Kidney epithelial cell (primary cell): ENCODE results near the gene C16orf90. TPM values are rescaled to one million over a fixed set of nuclear protein-coding genes. Genes with fewer than 3 reads are reported as not detected.

Source experiments
- DNase-seq: peaks from one replicate; pipeline ENCODE4 v3.0.0-alpha.2; 2010; ENCODE audit warnings: low read depth
- H3K27me3 ChIP-seq: 2 replicates; pipeline ENCODE4 v1.6.0; 2011; ENCODE audit warnings: low read length; ENCODE audit not compliant: control insufficient read depth, insufficient read depth
- H3K36me3 ChIP-seq: 2 replicates; pipeline ENCODE4 v1.5.1; 2011; ENCODE audit warnings: low read length; ENCODE audit not compliant: control insufficient read depth, insufficient read depth
- H3K4me3 ChIP-seq: 2 replicates; pipeline ENCODE4 v1.5.1; 2011; ENCODE audit warnings: low read depth, mild to moderate bottlenecking, control low read depth, low read length
- CTCF ChIP-seq: IDR thresholded peaks from 2 replicates; pipeline ENCODE4 v1.5.1; 2011; ENCODE audit warnings: mild to moderate bottlenecking, moderate library complexity, low read length, control low read depth, inconsistent platforms; ENCODE audit not compliant: insufficient read depth, poor library complexity, severe bottlenecking
- total RNA-seq: library from RNA; depleted of rRNA; stranded (reverse); fragments of >200 nt; gene quantifications from 2 replicates; pipeline ENCODE4 v1.2.3, GENCODE V29; 2015

C16orf90 gene
- total RNA-seq, 1 donor from 2014 or later: not detected

DNA sequence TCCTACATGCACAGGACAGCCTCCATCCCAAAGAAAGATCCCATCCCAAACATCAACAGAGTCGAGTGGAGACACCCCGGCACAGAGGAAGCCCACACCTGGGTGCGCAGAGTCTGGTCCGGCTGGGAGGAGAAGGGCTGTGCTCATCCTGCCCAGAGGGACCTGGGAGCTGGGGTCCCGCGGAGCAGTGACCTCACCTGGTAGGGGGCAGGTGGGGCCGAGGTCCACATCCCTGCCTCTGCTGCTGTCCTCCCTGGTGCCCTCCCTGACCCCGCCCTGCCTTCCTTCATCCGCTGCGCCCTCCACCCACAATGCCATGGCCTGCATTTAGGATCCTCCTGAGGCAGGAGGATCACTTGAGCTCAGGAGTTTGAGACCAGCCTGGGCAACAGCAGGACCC lies 2.9 kb downstream of the C16orf90 start:
- no peak for DNase-seq
- no peak for TF ChIP-seq CTCF
- Histone ChIP-seq H3K36me3 (no peaks in the 10 kb centered on the region), H3K4me3 (no peak overlapping the region), H3K27me3 (no peaks in the 10 kb centered on the region)

DNA sequence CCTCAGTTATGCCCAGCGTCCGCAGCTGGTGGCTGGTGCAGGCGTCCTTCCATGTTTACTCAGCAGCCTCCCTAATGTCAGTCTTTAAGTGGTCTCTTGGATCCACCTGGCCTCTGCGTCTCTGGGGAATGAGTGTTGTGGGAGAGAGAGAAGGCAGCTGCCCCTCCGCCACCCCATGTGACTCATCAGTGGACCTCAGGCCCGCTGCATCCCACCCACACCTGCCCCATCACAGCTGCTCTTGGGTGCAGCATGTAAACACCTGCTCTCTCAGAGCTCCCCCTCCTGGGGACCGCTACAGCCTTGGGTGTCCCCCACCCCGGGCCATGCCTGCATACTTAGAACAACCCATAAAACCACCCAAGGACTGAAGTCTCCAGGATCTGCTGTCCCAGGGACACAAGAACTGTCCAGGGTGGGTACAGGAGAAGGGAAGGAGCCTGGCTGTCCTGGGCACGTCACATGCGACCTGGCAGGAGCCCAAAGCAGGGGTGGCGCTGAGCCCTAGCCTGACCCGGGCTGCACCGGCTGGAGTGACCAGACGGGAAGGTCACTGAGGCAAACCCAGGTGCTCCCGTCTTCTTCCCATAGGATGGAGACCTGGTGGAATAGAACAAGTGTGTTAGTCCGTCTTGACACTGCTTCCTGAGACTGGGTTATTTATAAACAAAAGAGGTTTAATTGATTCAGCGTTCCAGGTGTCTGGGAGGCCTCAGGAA lies 4.2 kb downstream of the C16orf90 start:
- no peaks in the 10 kb centered on the region for H3K36me3 ChIP-seq
- H3K4me3 ChIP-seq: no peak overlapping the region
- no peak for DNase-seq
- no peaks in the 10 kb centered on the region for H3K27me3 ChIP-seq
- no peak for TF ChIP-seq CTCF

GRCh38 chr16:3488801-3489200 lies 6.5 kb downstream of the C16orf90 start:
- Histone ChIP-seq H3K36me3 (peaks cover 4% of the 10 kb centered on the region), H3K27me3 (no peaks in the 10 kb centered on the region), H3K4me3 (no peak overlapping the region)
- no peak for DNase-seq
- TF ChIP-seq CTCF: no peak

- no peak for TF ChIP-seq CTCF
- H3K36me3 ChIP-seq: peaks cover 5% of the 10 kb centered on the region
Observed at GRCh38 chr16:3487521-3488410, 7.5 kb downstream of the C16orf90 start.

GRCh38 chr16:3486506-3487215 lies 8.6 kb downstream of the C16orf90 start:
- no peaks in the 10 kb centered on the region for H3K27me3 ChIP-seq
- H3K36me3 ChIP-seq: peaks cover 5% of the 10 kb centered on the region

More at GRCh38 chr16:3487521-3488410, 7.5 kb downstream of the C16orf90 start:
- no peak for DNase-seq
- H3K4me3 ChIP-seq: no peak overlapping the region
- no peaks in the 10 kb centered on the region for H3K27me3 ChIP-seq

More at GRCh38 chr16:3486506-3487215, 8.6 kb downstream of the C16orf90 start:
- no peak for DNase-seq
- H3K4me3 ChIP-seq: no peak overlapping the region
- no peak for TF ChIP-seq CTCF
